OCI-LY3 (cell line): Measurements from ENCODE around the gene SORCS3.

Experiments
- H2AFZ ChIP-seq: fragments of 200-600, 300-600 bp; shearing (Covaris generic); 2 replicates; pipeline ENCODE4 v1.6.0; 2014; ENCODE audit warnings: antibody characterized with exemption, low read depth, low read length
- H3K27ac ChIP-seq: fragments of 200-600, 300-600 bp; sonication (generic); 2 replicates; pipeline ENCODE4 v1.5.1; 2014; ENCODE audit warnings: mild to moderate bottlenecking, low read length, moderate library complexity, mixed read lengths
- H3K27me3 ChIP-seq: fragments of 200-600, 300-600 bp; sonication (generic); 2 replicates; pipeline ENCODE4 v1.6.1; 2014; ENCODE audit warnings: low read depth, low read length, mixed read lengths
- H3K36me3 ChIP-seq: fragments of 200-600, 300-600 bp; sonication (generic); replicated peaks from 2 replicates; pipeline ENCODE3; 2014; ENCODE audit warnings: low read depth, low read length, mixed read lengths
- H3K4me1 ChIP-seq: fragments of 300-600, 200-600 bp; sonication (generic); 2 replicates; pipeline ENCODE4 v1.6.1; 2014; ENCODE audit warnings: low read length, mixed read lengths
- H3K4me2 ChIP-seq: fragments of 200-600, 300-600 bp; sonication (generic); 2 replicates; pipeline ENCODE4 v1.6.1; 2014; ENCODE audit warnings: low read length, mixed read lengths
- H3K4me3 ChIP-seq: fragments of 300-600, 200-600 bp; sonication (generic); 2 replicates; pipeline ENCODE4 v1.5.1; 2014; ENCODE audit warnings: antibody characterized with exemption, mild to moderate bottlenecking, low read length, moderate library complexity
- H3K79me2 ChIP-seq: fragments of 300-600, 200-600 bp; shearing (Covaris generic); 2 replicates; pipeline ENCODE4 v1.6.1; 2014; ENCODE audit warnings: mild to moderate bottlenecking, low read length, mixed read lengths
- H3K9ac ChIP-seq: fragments of 300-600, 200-600 bp; shearing (Covaris generic); 2 replicates; pipeline ENCODE4 v1.6.0; 2014; ENCODE audit warnings: mild to moderate bottlenecking, low read length, moderate library complexity
- H3K9me3 ChIP-seq: fragments of 200-600, 300-600 bp; shearing (Covaris generic); 2 replicates; pipeline ENCODE4 v1.6.1; 2014; ENCODE audit warnings: low read length, mixed read lengths; ENCODE audit not compliant: insufficient read depth
- H4K20me1 ChIP-seq: fragments of 200-600, 300-600 bp; sonication (generic); 2 replicates; pipeline ENCODE4 v1.6.1; 2016; ENCODE audit warnings: low read length, mixed read lengths; ENCODE audit not compliant: insufficient read depth
- CTCF ChIP-seq: fragments of 200-600, 300-600 bp; sonication (generic); IDR thresholded peaks from 2 replicates; pipeline ENCODE4 v1.5.1; 2014; ENCODE audit warnings: antibody characterized with exemption, low read length, low read depth
- EZH2phosphoT487 ChIP-seq: fragments of 200-600 bp; shearing (Covaris generic); IDR thresholded peaks from 2 replicates; pipeline ENCODE4 v1.6.1; 2018; ENCODE audit warnings: antibody characterized with exemption, mixed run types, low read depth

Gene SORCS3

GRCh38 chr10:104612571-104613205 lies 28.4 kb upstream of the SORCS3 start:
- Histone ChIP-seq H3K27ac (no peak overlapping the region), H3K36me3 (no peaks in the 10 kb centered on the region), H3K4me1 (no peaks in the 10 kb centered on the region), H3K27me3 (no peaks in the 10 kb centered on the region), H3K9ac (no peak overlapping the region), H3K4me3 (no peak overlapping the region), H3K4me2 (no peak overlapping the region), H4K20me1 (no peaks in the 10 kb centered on the region), H2AFZ (no peak overlapping the region), H3K79me2 (no peaks in the 10 kb centered on the region), H3K9me3 (no peaks in the 10 kb centered on the region)
- TF ChIP-seq CTCF (no peak), EZH2phosphoT487 (no peak)

- no peak overlapping the region for H3K27ac ChIP-seq
- no peaks in the 10 kb centered on the region for H3K27me3 ChIP-seq
- H3K4me2 ChIP-seq, result no peak overlapping the region
- H3K9ac ChIP-seq, result no peak overlapping the region
- H3K4me3 ChIP-seq, result no peak overlapping the region
- TF ChIP-seq EZH2phosphoT487 (no peak), CTCF (no peak)
- H3K9me3 ChIP-seq, result no peaks in the 10 kb centered on the region
- H3K79me2 ChIP-seq, result no peaks in the 10 kb centered on the region
- no peak overlapping the region for H2AFZ ChIP-seq
- no peaks in the 10 kb centered on the region for H4K20me1 ChIP-seq
- H3K36me3 ChIP-seq, result no peaks in the 10 kb centered on the region
- no peaks in the 10 kb centered on the region for H3K4me1 ChIP-seq
Observed at GRCh38 chr10:104613406-104613805, 27.7 kb upstream of the SORCS3 start.

- Histone ChIP-seq H3K9me3 (no peaks in the 10 kb centered on the region), H3K4me1 (no peaks in the 10 kb centered on the region), H3K27me3 (no peaks in the 10 kb centered on the region), H3K4me2 (no peak overlapping the region), H3K9ac (no peak overlapping the region), H3K4me3 (no peak overlapping the region), H4K20me1 (no peaks in the 10 kb centered on the region), H2AFZ (no peak overlapping the region), H3K79me2 (no peaks in the 10 kb centered on the region), H3K36me3 (no peaks in the 10 kb centered on the region), H3K27ac (no peak overlapping the region)
- peak; percentile 50 for TF ChIP-seq CTCF
- no peak for TF ChIP-seq EZH2phosphoT487
Observed at GRCh38 chr10:104614245-104614831, 26.8 kb upstream of the SORCS3 start.

- H3K9me3 ChIP-seq, result no peaks in the 10 kb centered on the region
- no peak for TF ChIP-seq CTCF
- no peak for TF ChIP-seq EZH2phosphoT487
- H3K79me2 ChIP-seq, result no peaks in the 10 kb centered on the region
- no peak overlapping the region for H3K27ac ChIP-seq
- no peaks in the 10 kb centered on the region for H4K20me1 ChIP-seq
- H3K4me3 ChIP-seq, result no peak overlapping the region
- no peaks in the 10 kb centered on the region for H3K27me3 ChIP-seq
- no peak overlapping the region for H3K9ac ChIP-seq
- H3K4me1 ChIP-seq, result no peaks in the 10 kb centered on the region
- no peaks in the 10 kb centered on the region for H3K36me3 ChIP-seq
- H2AFZ ChIP-seq, result no peak overlapping the region
- H3K4me2 ChIP-seq, result no peak overlapping the region
Observed at GRCh38 chr10:104615136-104615535, 26.0 kb upstream of the SORCS3 start.
